ENCODE results near the gene RHBDL3.

RHBDL3 gene

GRCh38 chr17:32297424-32297823 is 31.8 kb downstream of the RHBDL3 start:
- Histone ChIP-seq H4K20me1 (ENCODE audit: insufficient read depth) (no peaks in the 10 kb centered on the region), H3K79me2 (ENCODE audit: insufficient read depth, low read depth) (no peaks in the 10 kb centered on the region), H3K4me3 (IDR thresholded peaks at IDR 0.05; ENCODE audit: insufficient read depth, low read depth, low read length) (no peak overlapping the region), H3K27ac (no peak overlapping the region), H2AFZ (ENCODE audit: low read depth) (no peak overlapping the region), H3K4me2 (no peak overlapping the region), H3K27me3 (ENCODE audit: insufficient read depth, low read depth) (no peaks in the 10 kb centered on the region), H3K36me3 (ENCODE audit: insufficient read depth) (no peaks in the 10 kb centered on the region), H3K9ac (no peak overlapping the region), H3K4me1 (ENCODE audit: low read depth, poor library complexity, severe bottlenecking) (no peaks in the 10 kb centered on the region)
- no peak for TF ChIP-seq CTCF (conservative IDR thresholded peaks at IDR 0.05; ENCODE audit: low read depth, low read length)

- H3K36me3 ChIP-seq (ENCODE audit: insufficient read depth), result no peaks in the 10 kb centered on the region
- H3K9ac ChIP-seq, result no peak overlapping the region
- no peak overlapping the region for H3K27ac ChIP-seq
- no peaks in the 10 kb centered on the region for H3K4me1 ChIP-seq (ENCODE audit: low read depth, poor library complexity, severe bottlenecking)
- H4K20me1 ChIP-seq (ENCODE audit: insufficient read depth), result no peaks in the 10 kb centered on the region
- no peak overlapping the region for H3K4me2 ChIP-seq
- TF ChIP-seq CTCF (conservative IDR thresholded peaks at IDR 0.05; ENCODE audit: low read depth, low read length), result no peak
- H3K4me3 ChIP-seq (IDR thresholded peaks at IDR 0.05; ENCODE audit: insufficient read depth, low read depth, low read length), result no peak overlapping the region
- H3K79me2 ChIP-seq (ENCODE audit: insufficient read depth, low read depth), result no peaks in the 10 kb centered on the region
- H2AFZ ChIP-seq (ENCODE audit: low read depth), result no peak overlapping the region
- no peaks in the 10 kb centered on the region for H3K27me3 ChIP-seq (ENCODE audit: insufficient read depth, low read depth)
These were observed 32.2 kb downstream of the RHBDL3 start for GRCh38 chr17:32297860-32298259.

- H3K36me3 ChIP-seq (ENCODE audit: insufficient read depth), result no peaks in the 10 kb centered on the region
- no peak overlapping the region for H3K9ac ChIP-seq
- no peaks in the 10 kb centered on the region for H4K20me1 ChIP-seq (ENCODE audit: insufficient read depth)
- H3K4me1 ChIP-seq (ENCODE audit: low read depth, poor library complexity, severe bottlenecking), result no peaks in the 10 kb centered on the region
- H3K4me3 ChIP-seq (IDR thresholded peaks at IDR 0.05; ENCODE audit: insufficient read depth, low read depth, low read length), result no peak overlapping the region
- H3K4me2 ChIP-seq, result no peak overlapping the region
- TF ChIP-seq CTCF (conservative IDR thresholded peaks at IDR 0.05; ENCODE audit: low read depth, low read length), result no peak
- no peak overlapping the region for H2AFZ ChIP-seq (ENCODE audit: low read depth)
- H3K79me2 ChIP-seq (ENCODE audit: insufficient read depth, low read depth), result no peaks in the 10 kb centered on the region
- no peak overlapping the region for H3K27ac ChIP-seq
- H3K27me3 ChIP-seq (ENCODE audit: insufficient read depth, low read depth), result no peaks in the 10 kb centered on the region
These were observed 32.7 kb downstream of the RHBDL3 start for GRCh38 chr17:32298298-32298697.

GRCh38 chr17:32298721-32299579 is 33.3 kb downstream of the RHBDL3 start:
- no peak overlapping the region for H3K4me2 ChIP-seq

More at GRCh38 chr17:32298721-32299579, 33.3 kb downstream of the RHBDL3 start:
- no peak overlapping the region for H2AFZ ChIP-seq (ENCODE audit: low read depth)
- TF ChIP-seq CTCF (conservative IDR thresholded peaks at IDR 0.05; ENCODE audit: low read depth, low read length), result no peak
- no peaks in the 10 kb centered on the region for H4K20me1 ChIP-seq (ENCODE audit: insufficient read depth)
- no peak overlapping the region for H3K4me3 ChIP-seq (IDR thresholded peaks at IDR 0.05; ENCODE audit: insufficient read depth, low read depth, low read length)
- no peaks in the 10 kb centered on the region for H3K27me3 ChIP-seq (ENCODE audit: insufficient read depth, low read depth)
- H3K4me1 ChIP-seq (ENCODE audit: low read depth, poor library complexity, severe bottlenecking), result no peaks in the 10 kb centered on the region
- H3K9ac ChIP-seq, result no peak overlapping the region
- H3K79me2 ChIP-seq (ENCODE audit: insufficient read depth, low read depth), result no peaks in the 10 kb centered on the region
- H3K36me3 ChIP-seq (ENCODE audit: insufficient read depth), result no peaks in the 10 kb centered on the region
- no peak overlapping the region for H3K27ac ChIP-seq
